G401.6 (cell line): Measurements from ENCODE around the gene MSX1.

Experiments
- FAIRE-seq: peaks from 2 replicates; lab custom pipeline; 2012; peaks lifted over from hg19 to GRCh38; lab: Jason Lieb, UNC

MSX1 gene

GRCh38 chr4:4858527-4859324 is 739 bp upstream of the MSX1 start:
- peak; percentile 34 for FAIRE-seq

DNA sequence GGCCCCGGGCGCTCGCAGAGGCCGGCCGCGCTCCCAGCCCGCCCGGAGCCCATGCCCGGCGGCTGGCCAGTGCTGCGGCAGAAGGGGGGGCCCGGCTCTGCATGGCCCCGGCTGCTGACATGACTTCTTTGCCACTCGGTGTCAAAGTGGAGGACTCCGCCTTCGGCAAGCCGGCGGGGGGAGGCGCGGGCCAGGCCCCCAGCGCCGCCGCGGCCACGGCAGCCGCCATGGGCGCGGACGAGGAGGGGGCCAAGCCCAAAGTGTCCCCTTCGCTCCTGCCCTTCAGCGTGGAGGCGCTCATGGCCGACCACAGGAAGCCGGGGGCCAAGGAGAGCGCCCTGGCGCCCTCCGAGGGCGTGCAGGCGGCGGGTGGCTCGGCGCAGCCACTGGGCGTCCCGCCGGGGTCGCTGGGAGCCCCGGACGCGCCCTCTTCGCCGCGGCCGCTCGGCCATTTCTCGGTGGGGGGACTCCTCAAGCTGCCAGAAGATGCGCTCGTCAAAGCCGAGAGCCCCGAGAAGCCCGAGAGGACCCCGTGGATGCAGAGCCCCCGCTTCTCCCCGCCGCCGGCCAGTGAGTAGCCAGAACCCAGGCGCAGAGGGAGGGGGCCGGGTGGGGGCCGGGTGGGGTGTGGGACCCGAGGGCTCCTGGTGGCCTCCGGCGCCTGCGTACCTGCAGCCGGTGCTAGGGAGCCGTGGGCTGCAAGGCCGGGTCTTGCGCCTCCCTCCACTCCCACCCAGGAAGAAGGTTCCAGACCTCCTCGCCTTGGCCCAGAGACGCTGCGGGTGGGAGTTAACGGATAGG is 534 bp downstream of the MSX1 start:
- FAIRE-seq = no peak

GRCh38 chr4:4860600-4861389 is 1.3 kb downstream of the MSX1 start:
- no peak for FAIRE-seq

GRCh38 chr4:4861390-4862018 is 2.0 kb downstream of the MSX1 start:
- no peak for FAIRE-seq

DNA sequence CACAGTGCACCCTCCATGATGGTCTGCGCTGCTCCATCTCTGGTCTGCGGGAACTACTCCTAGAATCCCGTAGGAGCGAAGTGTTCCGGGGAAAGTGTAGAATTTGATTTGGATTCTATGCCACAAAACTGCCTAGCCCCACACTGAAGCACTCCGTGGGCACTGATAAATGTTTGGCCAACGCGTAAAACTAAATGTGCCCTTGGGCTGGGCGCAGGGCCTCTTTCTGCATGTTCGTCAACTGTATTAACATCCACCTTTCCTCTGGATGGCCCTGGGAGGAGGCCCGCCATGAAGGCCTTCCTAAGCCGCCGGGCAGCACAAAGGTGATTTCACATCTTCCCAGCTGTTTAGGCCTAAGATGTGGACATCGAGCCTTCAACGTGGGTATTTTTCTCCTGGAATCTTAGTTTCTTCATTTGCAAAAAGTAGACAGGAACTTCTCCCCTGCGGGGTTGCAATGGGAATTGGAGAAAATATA is 2.6 kb downstream of the MSX1 start:
- no peak for FAIRE-seq

- FAIRE-seq = no peak
Observed at GRCh38 chr4:4862665-4863482, 3.4 kb downstream of the MSX1 start.

GRCh38 chr4:4864443-4864939 is 5.0 kb downstream of the MSX1 start:
- no peak for FAIRE-seq

DNA sequence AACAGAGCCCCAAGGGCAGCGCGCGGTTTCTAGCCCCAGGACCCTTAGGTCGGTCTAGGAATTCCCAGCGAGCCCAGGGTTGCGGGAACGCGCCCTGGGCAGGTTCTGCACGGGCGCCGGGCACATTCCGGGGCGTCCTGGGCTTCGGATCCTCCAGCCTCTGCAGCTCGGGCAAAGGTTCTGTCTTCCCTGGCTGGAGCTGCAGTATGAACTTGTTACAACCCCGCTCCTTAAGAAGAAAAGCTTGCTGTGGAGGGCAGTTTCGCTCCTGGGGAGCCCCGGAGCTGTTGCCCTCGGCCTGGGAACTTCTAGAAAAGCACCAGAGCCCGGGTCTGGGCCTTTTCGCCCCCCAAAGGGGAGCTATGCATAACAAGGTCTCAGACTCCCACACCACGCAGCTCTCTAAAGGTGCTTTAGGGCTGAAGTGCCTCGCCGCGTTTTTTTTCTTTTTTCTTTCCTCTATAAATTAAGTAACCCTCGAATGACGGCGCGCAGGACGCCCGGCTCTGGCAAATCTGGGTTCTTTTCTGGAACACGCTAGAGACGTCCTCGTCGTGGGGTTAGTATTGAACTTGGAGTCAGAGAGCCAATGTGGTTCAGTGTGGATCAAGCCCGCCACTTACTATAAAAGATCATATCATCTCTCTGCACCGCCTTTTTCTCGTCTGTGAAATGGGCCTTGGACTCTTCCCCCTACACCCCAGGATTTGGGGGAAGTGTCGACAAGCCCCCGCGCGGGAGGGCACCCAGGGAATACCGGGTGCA is 5.7 kb downstream of the MSX1 start:
- FAIRE-seq = no peak

GRCh38 chr4:4865705-4866123 is 6.2 kb downstream of the MSX1 start:
- FAIRE-seq = no peak

DNA sequence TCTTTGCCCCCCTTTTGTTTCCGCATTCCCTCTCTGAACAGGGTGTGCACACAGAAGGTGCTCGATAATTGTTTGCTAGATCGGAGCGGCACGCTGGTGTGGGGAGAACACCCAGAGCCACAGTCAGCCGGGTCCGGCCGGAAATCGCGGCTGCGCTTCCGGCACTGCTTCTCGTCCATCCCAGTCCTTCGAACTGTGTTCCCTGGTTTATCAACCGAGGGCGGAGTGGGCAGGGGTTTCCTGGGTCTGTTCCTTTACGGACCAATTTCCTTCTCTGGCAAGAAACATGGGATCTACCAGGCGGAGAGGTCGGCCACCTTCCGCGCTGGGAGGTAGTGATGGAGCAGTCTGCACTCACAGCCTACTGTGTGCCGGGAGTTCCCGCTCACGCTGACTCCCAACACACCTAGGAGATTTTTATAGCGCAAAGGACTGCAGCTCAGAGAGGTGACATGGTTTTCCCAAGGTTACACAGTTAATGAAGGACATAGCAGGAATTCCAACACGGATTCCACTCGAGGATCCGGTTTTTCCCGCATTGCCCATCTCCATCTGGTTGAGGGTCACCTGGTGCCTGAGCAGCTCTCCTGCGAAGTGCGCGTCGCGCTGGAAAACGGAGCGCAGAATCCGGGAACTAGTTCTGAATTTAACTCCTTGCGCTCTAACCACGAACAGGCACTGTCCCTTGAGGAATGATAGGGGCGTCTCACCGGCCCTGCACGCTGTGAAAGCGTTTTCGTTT is 6.8 kb downstream of the MSX1 start:
- FAIRE-seq = peak; percentile 94

- FAIRE-seq = no peak
Observed at GRCh38 chr4:4866866-4867374, 7.5 kb downstream of the MSX1 start.

- no peak for FAIRE-seq
Observed at GRCh38 chr4:4867375-4868039, 8.0 kb downstream of the MSX1 start.

- no peak for FAIRE-seq
Observed at GRCh38 chr4:4868040-4868757, 8.7 kb downstream of the MSX1 start.

- no peak for FAIRE-seq
Observed at GRCh38 chr4:4868758-4869723, 9.6 kb downstream of the MSX1 start.

DNA sequence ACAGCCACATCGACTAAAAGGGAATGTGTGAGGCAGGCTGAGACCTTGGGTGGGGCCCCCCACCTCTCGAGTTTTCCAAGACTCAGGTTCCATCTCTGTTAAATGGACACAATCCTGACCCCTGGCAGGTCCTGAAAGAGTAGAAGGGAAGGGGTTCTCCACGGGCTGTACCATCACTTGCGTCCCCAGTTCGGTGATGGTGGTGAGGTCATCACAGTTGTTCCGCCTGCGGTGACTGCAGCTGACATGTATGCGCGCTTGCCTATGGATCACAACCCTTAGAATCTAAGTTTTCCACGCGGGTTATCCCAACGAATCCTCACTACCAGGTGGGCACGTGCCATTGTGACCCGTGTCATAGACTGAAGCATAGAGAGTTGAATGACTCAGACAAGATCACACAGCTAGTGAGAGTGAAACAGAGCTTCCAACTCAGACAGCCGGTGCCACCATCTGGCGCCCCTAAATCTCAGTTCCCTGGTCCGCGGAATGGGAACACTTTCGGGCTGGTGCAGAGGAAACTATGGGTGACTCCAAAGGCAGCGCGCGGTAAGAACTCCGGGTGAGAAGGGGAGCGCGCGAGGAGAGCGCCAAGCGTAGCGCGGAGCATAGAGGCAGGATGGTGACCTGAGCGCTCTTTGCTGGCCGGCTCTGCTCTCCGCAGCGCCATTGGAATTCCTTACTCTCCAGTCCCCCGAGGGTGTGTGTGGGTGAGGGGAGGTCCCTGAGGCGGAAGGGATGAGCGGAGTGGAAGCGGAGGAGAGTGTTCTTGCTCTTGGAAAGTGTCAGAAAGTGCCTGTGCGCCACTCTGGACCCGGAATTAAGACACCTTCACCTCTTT is 10.5 kb downstream of the MSX1 start:
- FAIRE-seq = no peak
